Calu3 (cell line): Measurements from ENCODE around the gene ARHGAP5. TPM values are rescaled to one million over a fixed set of nuclear protein-coding genes. Genes with fewer than 3 reads are reported as not detected.

Experiments used
- BruUV-seq: library from RNA; stranded (reverse); fragments of 400-500 nt; replicated peaks from 2 replicates; lab custom pipeline; 2021; lab: Mats Ljungman, UMichigan
- CTCF ChIA-PET: fragments of 300-600 bp; sonication (Branson Sonifier 250); formaldehyde crosslinking; loops from one replicate; lab custom pipeline; 2022; ENCODE audit warnings: antibody characterized with exemption; lab: Charles Lee
- DNase-seq: peaks from one replicate; pipeline ENCODE4 v3.0.0; 2022
- H3K27ac Mint-ChIP-seq: one replicate; pipeline ENCODE4 v1.8.0; 2022; ENCODE audit warnings: mixed read lengths; ENCODE audit not compliant: unreplicated experiment
- H3K27me3 Mint-ChIP-seq: one replicate; pipeline ENCODE4 v1.8.0; 2022; ENCODE audit warnings: mixed read lengths; ENCODE audit not compliant: unreplicated experiment
- H3K36me3 Mint-ChIP-seq: one replicate; pipeline ENCODE4 v1.8.0; 2022; ENCODE audit warnings: mild to moderate bottlenecking, moderate library complexity, mixed read lengths; ENCODE audit not compliant: insufficient read depth, unreplicated experiment
- H3K4me1 Mint-ChIP-seq: one replicate; pipeline ENCODE4 v1.8.0; 2022; ENCODE audit warnings: mild to moderate bottlenecking, low read depth, mixed read lengths; ENCODE audit not compliant: unreplicated experiment
- H3K4me3 Mint-ChIP-seq: one replicate; pipeline ENCODE4 v1.8.0; 2022; ENCODE audit warnings: mild to moderate bottlenecking, low read depth, moderate library complexity, mixed read lengths; ENCODE audit not compliant: unreplicated experiment
- H3K9me3 Mint-ChIP-seq: one replicate; pipeline ENCODE4 v1.8.0; 2022; ENCODE audit warnings: low read depth, mixed read lengths; ENCODE audit not compliant: unreplicated experiment
- CTCF ChIP-seq: fragments of 200-600 bp; IDR thresholded peaks from one replicate; pipeline ENCODE4 v1.8.0; 2022; ENCODE audit warnings: antibody characterized with exemption; ENCODE audit not compliant: unreplicated experiment
- intact Hi-C: fragments of 100-400 bp; cut with micrococcal nuclease; formaldehyde crosslinking; loops from one replicate; pipeline ENCODE4 v1.10.0; 2022; ENCODE audit not compliant: unreplicated experiment
- total RNA-seq: library from RNA; stranded (reverse); gene quantifications from 2 replicates; pipeline ENCODE4 v1.2.3, GENCODE V29; 2022

ARHGAP5 gene
- total RNA-seq, 1 experiment from 2014 or later = 132 TPM

- CTCF ChIA-PET = no interaction called here
- H3K27ac Mint-ChIP-seq = peak overlapping the region; percentile 86
- DNase-seq = no peak
- intact Hi-C loops = loop anchor here (5.0 to 10.0 kb wide), 4 partner anchors 52 to 574 kb away; no protein-coding TSS in a partner anchor
- no peaks in the 10 kb centered on the region for H3K9me3 Mint-ChIP-seq
- H3K27me3 Mint-ChIP-seq = no peaks in the 10 kb centered on the region
- H3K36me3 Mint-ChIP-seq = peaks cover 49% of the 10 kb centered on the region
- no TSS peak for BruUV-seq
- peaks cover 43% of the 10 kb centered on the region for H3K4me1 Mint-ChIP-seq
- H3K4me3 Mint-ChIP-seq = peak overlapping the region; percentile 84
- no peak for TF ChIP-seq CTCF
These were observed 2.2 kb downstream of the ARHGAP5 start for GRCh38 chr14:32079264-32079663.

- Mint-ChIP-seq H3K4me3 (peak overlapping the region; percentile 37), H3K27ac (no peak overlapping the region), H3K27me3 (no peaks in the 10 kb centered on the region), H3K36me3 (peaks cover 45% of the 10 kb centered on the region), H3K4me1 (peaks cover 46% of the 10 kb centered on the region), H3K9me3 (no peaks in the 10 kb centered on the region)
- no peak for TF ChIP-seq CTCF
- DNase-seq = no peak
- intact Hi-C loops = loop anchor here (5.0 kb wide), 1 partner anchor 42 kb away; no protein-coding TSS in a partner anchor
- no TSS peak for BruUV-seq
- CTCF ChIA-PET = no interaction called here
These were observed 3.0 kb downstream of the ARHGAP5 start for GRCh38 chr14:32080001-32080510.

GRCh38 chr14:32081901-32082300 lies 4.8 kb downstream of the ARHGAP5 start:
- H3K4me1 Mint-ChIP-seq = peaks cover 57% of the 10 kb centered on the region
- H3K27ac Mint-ChIP-seq = no peak overlapping the region
- no peak for DNase-seq
- no TSS peak for BruUV-seq
- H3K27me3 Mint-ChIP-seq = no peaks in the 10 kb centered on the region
- no peaks in the 10 kb centered on the region for H3K9me3 Mint-ChIP-seq
- peak overlapping the region; percentile 37 for H3K4me3 Mint-ChIP-seq
- peaks cover 27% of the 10 kb centered on the region for H3K36me3 Mint-ChIP-seq
- intact Hi-C loops = loop anchor here (5.0 kb wide), 1 partner anchor 40 kb away; no protein-coding TSS in a partner anchor
- CTCF ChIA-PET = interaction anchor here (0.6 kb wide), 1 partner anchor 8 kb away, joined by 3 read pairs; no protein-coding TSS in a partner anchor
- no peak for TF ChIP-seq CTCF

GRCh38 chr14:32083315-32083624 lies 6.2 kb downstream of the ARHGAP5 start:
- intact Hi-C loops = loop anchor here (5.0 kb wide), 1 partner anchor 39 kb away; no protein-coding TSS in a partner anchor
- no peak for TF ChIP-seq CTCF
- CTCF ChIA-PET = interaction anchor here (0.6 kb wide), 1 partner anchor 48 kb away, joined by 4 read pairs; no protein-coding TSS in a partner anchor
- Mint-ChIP-seq H3K4me3 (peak overlapping the region; percentile 58), H3K27ac (no peak overlapping the region), H3K27me3 (no peaks in the 10 kb centered on the region), H3K9me3 (no peaks in the 10 kb centered on the region), H3K4me1 (peaks cover 57% of the 10 kb centered on the region), H3K36me3 (peaks cover 13% of the 10 kb centered on the region)
- no peak for DNase-seq
- no TSS peak for BruUV-seq
